SIG-M5 (cell line): ENCODE data around the gene ABCG1.

Experiments used
- DNase-seq: peaks from one replicate; lab custom pipeline; 2025; lab: John Stamatoyannopoulos, UW

ABCG1 gene

GRCh38 chr21:42271065-42271464 is 52.1 kb downstream of the ABCG1 start:
- no peak for DNase-seq

DNA sequence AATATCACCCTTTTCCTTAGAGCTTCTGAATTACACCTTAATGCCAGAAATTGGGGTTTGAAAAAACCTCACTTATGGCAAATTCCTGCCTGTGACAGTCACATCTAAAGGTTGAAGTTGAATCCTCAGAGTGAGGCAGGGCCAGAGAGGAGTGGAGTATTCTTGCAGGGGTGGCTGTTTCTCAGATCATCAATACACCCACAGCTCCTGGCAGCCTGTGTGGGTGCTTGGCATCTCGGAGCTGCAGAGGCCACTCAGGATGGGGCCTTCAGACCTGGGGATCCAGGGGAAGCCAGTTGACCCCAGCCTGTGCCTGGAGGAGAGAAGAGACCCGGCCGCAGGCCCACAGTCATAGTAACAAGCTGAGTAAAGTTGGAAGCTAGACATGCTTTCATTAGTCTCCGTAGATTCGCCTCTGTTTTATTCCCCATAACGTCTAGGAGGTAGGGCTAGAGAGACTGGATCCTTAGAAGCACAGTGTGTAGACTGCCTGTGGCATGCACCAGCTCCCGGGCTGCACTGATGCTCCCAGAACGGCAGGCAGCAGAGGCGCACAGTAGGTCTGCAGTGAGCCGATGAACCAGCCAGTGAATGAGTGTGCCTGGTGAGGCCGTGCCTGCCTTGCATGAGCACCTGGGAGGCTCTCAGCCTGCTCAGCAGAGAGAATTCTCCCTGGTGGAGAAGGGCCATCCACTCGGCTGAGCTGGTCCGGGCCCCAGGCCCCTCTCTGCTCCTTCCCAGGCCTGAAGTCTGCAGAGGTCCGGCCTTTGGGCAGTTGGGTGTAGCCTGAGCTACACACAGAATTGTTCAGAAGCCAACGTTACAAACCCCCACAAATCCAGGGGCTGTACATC is 53.4 kb downstream of the ABCG1 start:
- no peak for DNase-seq

GRCh38 chr21:42272984-42273600 is 54.2 kb downstream of the ABCG1 start:
- no peak for DNase-seq

DNA sequence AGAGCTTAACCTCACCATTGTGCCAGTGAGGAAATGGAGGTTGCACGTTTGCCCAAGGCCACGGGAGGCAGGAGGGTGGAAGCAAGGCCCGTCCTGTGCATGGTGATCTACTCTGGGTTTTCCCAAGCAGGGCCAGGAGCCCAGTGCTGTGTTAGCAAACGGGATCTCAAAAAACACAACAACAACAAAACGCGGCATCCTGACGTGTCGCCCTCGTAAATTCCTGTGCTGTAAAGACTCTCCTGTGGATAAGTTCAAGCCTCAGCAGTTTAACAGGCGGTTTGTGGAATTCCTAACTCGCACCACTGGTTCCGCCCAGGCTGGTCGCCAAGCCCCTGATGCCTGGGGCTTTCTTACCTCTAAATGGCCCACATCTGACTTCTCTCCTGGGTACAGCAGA is 57.1 kb downstream of the ABCG1 start:
- no peak for DNase-seq

DNA sequence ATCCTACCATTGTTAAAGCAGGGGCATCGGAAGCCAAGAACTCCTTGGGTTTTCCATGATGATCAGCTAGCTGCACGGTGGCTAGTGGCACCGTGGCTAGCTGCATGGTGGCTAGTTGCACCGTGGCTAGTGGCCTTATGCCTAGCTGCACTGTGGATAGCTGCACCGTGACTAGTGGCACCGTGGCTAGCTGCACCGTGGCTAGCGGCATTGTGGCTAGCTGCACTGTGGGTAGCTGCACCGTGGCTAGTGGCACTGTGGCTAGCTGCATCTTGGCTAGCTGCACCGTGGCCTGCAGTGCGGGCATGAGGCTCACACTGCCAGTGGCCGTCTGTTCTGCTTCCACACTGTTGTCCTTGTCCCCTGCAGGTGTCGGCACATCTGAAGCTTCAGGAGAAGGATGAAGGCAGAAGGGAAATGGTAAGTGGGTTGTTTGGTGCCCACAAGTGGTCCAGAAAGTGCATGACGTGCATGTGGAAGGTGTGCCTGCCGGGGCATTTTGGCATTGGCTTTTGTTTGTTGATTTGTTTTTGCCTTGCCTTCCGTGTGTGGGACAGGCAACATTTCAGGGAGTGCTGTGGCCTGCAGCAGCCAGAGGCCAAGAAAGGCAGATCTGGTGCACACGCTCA is 57.7 kb downstream of the ABCG1 start:
- no peak for DNase-seq

- DNase-seq: no peak
These were observed 58.7 kb downstream of the ABCG1 start for GRCh38 chr21:42277593-42277992.

- DNase-seq: no peak
These were observed 59.7 kb downstream of the ABCG1 start for GRCh38 chr21:42278451-42279149.

DNA sequence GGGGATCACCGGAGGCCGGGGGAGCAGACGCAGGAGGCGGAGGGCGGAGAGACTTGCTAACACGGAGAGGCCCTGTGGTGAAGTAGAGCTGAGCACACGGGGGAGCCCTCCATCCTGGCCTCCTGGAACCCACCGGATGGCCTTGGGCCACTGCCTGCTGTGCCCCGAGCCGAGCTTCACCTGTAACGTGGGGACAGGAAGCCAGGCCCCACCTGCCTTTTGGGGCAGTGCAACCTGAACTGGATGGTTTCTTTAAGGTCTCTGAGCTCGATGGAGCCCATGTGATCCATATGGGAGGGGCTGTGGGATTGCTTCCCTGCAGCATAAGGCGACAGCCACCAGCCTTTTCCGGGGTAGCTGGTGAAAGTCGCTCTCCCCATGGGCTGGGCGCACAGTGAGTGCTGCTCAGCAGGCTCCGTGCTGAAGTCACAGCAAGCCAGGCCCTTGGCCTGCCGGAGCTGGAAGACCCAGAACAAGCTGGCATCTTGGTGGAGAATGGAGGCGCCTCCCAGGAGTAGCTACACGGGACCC is 60.5 kb downstream of the ABCG1 start:
- no peak for DNase-seq

DNA sequence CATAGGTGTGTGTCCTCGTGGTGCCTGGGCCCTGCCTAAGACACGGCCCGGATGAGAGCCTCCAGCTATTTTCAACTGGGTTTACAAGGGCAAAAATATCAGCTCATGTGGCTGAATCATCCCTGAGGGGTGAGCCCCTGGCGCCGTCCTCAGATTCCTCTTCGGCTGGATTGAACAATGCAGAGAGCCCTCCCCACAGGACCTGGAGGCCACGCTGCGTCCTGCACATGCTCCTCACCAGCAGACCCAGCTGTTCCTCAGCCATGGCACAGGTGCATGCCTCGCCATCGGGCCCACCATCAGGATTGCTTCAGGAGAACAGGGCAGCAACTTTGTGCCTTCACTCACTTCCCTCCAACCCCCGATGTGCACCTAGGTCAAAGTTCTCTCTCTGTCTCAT is 60.9 kb downstream of the ABCG1 start:
- DNase-seq: no peak

GRCh38 chr21:42280356-42281180 is 61.6 kb downstream of the ABCG1 start:
- no peak for DNase-seq

DNA sequence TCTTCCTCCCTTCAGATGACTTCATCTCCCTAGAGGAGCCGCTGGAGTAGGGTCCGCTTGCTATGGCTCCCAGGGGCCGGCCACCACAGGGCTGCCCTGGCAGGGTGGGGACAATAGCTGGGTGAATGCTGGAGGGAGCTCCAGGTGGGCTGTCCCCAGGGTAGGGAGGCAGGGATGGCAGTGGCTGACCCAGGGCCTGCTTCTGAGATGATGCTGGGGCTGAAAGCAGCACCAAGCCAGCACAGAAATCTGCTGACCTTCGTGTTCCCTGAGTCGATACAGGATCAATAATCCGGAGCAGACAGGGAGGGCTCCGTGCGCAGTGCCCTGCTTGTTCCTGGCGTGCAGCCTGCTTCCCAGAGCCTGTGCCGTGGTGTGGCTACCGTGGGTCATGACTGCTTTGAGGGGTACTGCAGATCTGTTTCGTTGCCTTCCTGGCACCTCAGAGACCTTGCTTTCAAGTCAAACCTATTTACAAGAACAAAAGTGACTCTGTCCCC is 62.3 kb downstream of the ABCG1 start:
- DNase-seq: no peak

GRCh38 chr21:42282021-42282420 is 63.1 kb downstream of the ABCG1 start:
- DNase-seq: no peak

- no peak for DNase-seq
These were observed 63.8 kb downstream of the ABCG1 start for GRCh38 chr21:42282715-42283114.

DNA sequence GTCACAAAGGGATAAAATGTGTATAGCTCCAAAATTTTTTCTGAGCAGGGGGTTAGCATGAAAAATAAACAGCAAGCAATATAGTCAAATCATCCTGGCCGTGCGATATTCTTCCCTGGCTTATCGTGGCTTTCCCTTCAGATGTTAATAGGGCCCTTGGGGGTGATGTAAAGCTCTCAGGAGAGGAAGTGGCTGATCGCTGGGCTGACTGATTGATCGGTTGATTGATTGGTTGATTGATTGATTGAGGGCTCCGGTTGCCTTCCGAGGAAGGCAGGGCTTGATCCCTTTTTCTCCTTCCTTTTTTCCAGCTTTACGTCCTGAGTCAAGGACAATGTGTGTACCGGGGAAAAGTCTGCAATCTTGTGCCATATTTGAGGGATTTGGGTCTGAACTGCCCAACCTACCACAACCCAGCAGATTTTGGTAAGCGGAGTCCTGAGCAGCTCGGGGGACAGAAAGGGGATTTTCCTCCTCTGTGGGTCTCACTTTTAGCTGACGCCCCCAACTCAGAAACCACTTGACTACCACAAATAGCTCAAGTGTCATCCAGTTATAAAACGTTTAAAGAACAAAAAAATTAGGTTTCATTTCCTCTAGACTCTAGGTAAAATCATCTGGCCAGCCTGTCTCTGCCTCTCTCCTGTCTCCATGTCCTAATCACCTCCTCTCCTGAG is 66.8 kb downstream of the ABCG1 start:
- DNase-seq: no peak

DNA sequence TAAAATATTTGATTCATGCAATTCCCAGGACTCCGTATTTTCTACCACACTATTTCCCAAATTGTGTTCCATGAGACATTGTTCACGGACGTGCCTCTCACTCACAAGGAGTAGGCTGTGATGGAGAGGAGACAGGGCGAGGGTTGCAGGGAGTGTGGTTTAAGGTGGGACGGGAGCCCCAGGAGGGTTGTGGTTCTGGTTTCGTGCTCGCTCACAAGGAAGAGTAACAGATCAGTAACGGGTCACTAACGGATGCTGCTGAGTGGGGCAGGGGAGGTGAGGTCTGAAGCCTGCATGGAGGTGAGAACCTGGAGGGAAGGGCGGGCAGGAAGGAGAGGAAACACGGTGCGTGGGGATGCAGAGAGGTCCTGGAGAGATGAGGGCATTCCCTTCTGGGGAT is 67.5 kb downstream of the ABCG1 start:
- DNase-seq: no peak

- DNase-seq: no peak
These were observed 68.5 kb downstream of the ABCG1 start for GRCh38 chr21:42287193-42288083.

DNA sequence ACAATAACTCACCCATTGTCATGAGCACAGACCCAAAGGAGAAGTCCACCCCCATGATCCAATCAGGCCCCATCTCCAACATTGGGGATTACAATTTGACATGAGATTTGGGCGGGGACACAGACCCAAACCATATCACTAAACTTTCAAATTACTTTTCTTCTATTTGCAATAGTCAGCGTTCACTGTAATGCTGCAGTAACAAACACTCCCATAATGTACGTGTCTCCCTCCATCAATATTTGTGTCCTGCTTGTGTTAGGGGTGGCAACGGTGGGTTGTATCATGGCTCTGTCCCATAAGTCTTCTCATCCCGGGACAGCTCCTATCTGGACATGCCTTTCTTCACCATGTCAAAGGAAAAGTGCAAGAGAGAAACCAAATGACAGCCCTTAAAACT is 70.0 kb downstream of the ABCG1 start:
- no peak for DNase-seq

DNA sequence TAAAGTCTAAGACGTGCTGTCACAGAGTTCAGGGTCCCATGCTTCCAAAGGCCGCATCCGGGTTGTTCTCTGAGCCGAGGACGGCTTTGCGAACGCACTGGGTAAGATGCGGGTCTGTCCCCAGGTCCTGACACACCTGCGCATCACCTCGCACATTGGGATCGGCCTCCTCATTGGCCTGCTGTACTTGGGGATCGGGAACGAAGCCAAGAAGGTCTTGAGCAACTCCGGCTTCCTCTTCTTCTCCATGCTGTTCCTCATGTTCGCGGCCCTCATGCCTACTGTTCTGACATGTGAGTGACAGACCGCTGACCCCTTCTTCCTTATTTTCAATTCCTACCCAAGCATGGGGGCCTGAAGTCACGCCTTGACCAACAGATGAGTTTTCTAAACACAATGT is 71.0 kb downstream of the ABCG1 start:
- no peak for DNase-seq

- no peak for DNase-seq
These were observed 71.6 kb downstream of the ABCG1 start for GRCh38 chr21:42290505-42290904.
